GM12873 (cell line): Measurements from ENCODE around the gene VPREB1.

Source experiments
- CTCF ChIP-seq: IDR thresholded peaks from 2 replicates; pipeline ENCODE4 v1.5.1; 2012; ENCODE audit warnings: low read depth, mild to moderate bottlenecking, moderate library complexity, low read length, control low read depth; ENCODE audit not compliant: insufficient read depth; ENCODE audit errors: missing control alignments

VPREB1 gene

GRCh38 chr22:22228921-22229320 lies 15.7 kb upstream of the VPREB1 start:
- no peak for TF ChIP-seq CTCF

GRCh38 chr22:22229683-22230420 lies 14.7 kb upstream of the VPREB1 start:
- no peak for TF ChIP-seq CTCF

- TF ChIP-seq CTCF = no peak
Measured at GRCh38 chr22:22230438-22230837, 14.1 kb upstream of the VPREB1 start.

- no peak for TF ChIP-seq CTCF
Measured at GRCh38 chr22:22233081-22233480, 11.5 kb upstream of the VPREB1 start.

- TF ChIP-seq CTCF = peak; percentile 67
Measured at GRCh38 chr22:22235558-22235957, 9.0 kb upstream of the VPREB1 start.

- no peak for TF ChIP-seq CTCF
Measured at GRCh38 chr22:22237521-22237920, 7.1 kb upstream of the VPREB1 start.

GRCh38 chr22:22239311-22239939 lies 5.2 kb upstream of the VPREB1 start:
- no peak for TF ChIP-seq CTCF
